ENCODE data around the gene YY1AP1.

Gene YY1AP1

GRCh38 chr1:155649676-155650075 is 38.9 kb downstream of the YY1AP1 start:
- TF ChIP-seq POLR2AphosphoS5 (IDR thresholded peaks at IDR 0.05; ENCODE audit: low read depth, low read length), result no peak
- no peak for TF ChIP-seq FOXP2 (optimal IDR thresholded peaks at IDR 0.05; ENCODE audit: borderline replicate concordance, extremely low read depth, extremely low read length, insufficient read depth)
- no peak for TF ChIP-seq TAF1 (IDR thresholded peaks at IDR 0.05; ENCODE audit: borderline replicate concordance, insufficient read depth, low read length)
- no peak for TF ChIP-seq SIN3A (IDR thresholded peaks at IDR 0.05; ENCODE audit: borderline replicate concordance, insufficient read depth, low read length)
- no peak for TF ChIP-seq REST (IDR thresholded peaks at IDR 0.05; ENCODE audit: insufficient read depth in 1 of 2, low read depth in 2 of 2, low read length in 2 of 2)

- TF ChIP-seq REST (IDR thresholded peaks at IDR 0.05; ENCODE audit: insufficient read depth in 1 of 2, low read depth in 2 of 2, low read length in 2 of 2), result no peak
- TF ChIP-seq SIN3A (IDR thresholded peaks at IDR 0.05; ENCODE audit: borderline replicate concordance, insufficient read depth, low read length), result 0 out of 2 replicates have a peak, but pooled peaks have one; percentile 72
These were observed 40.1 kb downstream of the YY1AP1 start for GRCh38 chr1:155648207-155649147.

GRCh38 chr1:155646307-155646706 is 42.3 kb downstream of the YY1AP1 start:
- TF ChIP-seq POLR2AphosphoS5 (IDR thresholded peaks at IDR 0.05; ENCODE audit: low read depth, low read length) (no peak), FOXP2 (optimal IDR thresholded peaks at IDR 0.05; ENCODE audit: borderline replicate concordance, extremely low read depth, extremely low read length, insufficient read depth) (no peak), REST (IDR thresholded peaks at IDR 0.05; ENCODE audit: insufficient read depth in 1 of 2, low read depth in 2 of 2, low read length in 2 of 2) (no peak), SIN3A (IDR thresholded peaks at IDR 0.05; ENCODE audit: borderline replicate concordance, insufficient read depth, low read length) (no peak), TAF1 (IDR thresholded peaks at IDR 0.05; ENCODE audit: borderline replicate concordance, insufficient read depth, low read length) (no peak)

- no peak for TF ChIP-seq POLR2AphosphoS5 (IDR thresholded peaks at IDR 0.05; ENCODE audit: low read depth, low read length)
- no peak for TF ChIP-seq FOXP2 (optimal IDR thresholded peaks at IDR 0.05; ENCODE audit: borderline replicate concordance, extremely low read depth, extremely low read length, insufficient read depth)
- TF ChIP-seq SIN3A (IDR thresholded peaks at IDR 0.05; ENCODE audit: borderline replicate concordance, insufficient read depth, low read length), result no peak
- TF ChIP-seq REST (IDR thresholded peaks at IDR 0.05; ENCODE audit: insufficient read depth in 1 of 2, low read depth in 2 of 2, low read length in 2 of 2), result no peak
- TF ChIP-seq TAF1 (IDR thresholded peaks at IDR 0.05; ENCODE audit: borderline replicate concordance, insufficient read depth, low read length), result no peak
These were observed 42.9 kb downstream of the YY1AP1 start for GRCh38 chr1:155645648-155646047.
